ENCODE results near the gene CSGALNACT2. TPM values are rescaled to one million over a fixed set of nuclear protein-coding genes. Genes with fewer than 3 reads are reported as not detected.

CSGALNACT2 gene
- total RNA-seq, 1 experiment from 2014 or later = 7.9 TPM

DNA sequence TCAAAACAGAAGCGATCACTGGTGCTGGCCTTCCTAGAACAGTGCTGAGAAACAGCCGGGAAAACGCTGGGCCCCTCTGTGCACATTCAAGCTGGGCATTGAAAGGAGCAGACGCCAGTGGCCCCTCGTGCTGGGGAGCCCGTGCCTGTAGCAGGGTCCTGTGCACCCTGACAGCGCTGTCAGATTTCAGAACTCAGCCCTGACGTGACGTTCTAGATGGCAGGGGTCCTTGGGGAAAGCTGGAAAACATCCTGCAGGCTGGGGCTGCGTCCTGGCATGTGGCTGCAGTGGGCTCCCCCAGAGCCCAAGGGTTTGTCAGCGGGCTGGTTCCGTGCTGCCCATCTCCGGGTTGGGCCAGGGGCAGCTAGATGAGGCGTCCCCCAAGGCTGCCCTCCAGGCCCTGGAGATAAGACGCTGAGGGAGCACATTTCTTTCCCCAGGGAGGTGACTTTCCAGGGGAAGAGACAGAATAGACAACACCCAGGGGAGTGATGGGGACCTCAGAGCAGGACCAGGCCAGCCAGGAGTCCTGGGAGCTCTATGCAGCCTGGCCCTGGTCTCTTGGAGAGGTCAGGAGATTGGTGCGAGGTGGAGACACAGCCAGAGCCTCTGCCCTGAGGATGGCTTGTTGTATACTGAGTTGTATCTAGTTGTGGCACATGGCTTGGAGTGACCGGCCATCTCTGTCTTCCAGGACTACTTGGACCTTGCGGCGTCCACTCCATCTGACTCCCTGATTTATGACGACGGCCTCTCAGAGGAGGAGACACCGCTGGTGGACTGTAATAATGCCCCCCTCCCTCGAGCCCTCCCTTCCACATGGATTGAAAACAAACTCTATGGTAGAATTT lies 12.1 kb upstream of the CSGALNACT2 start:
- Histone ChIP-seq H3K4me1 (0 out of 2 replicates have a peak, but pooled peaks cover 3% of the 10 kb centered on the region), H3K36me3 (no peaks in the 10 kb centered on the region), H3K27me3 (no peaks in the 10 kb centered on the region), H3K4me3 (no peak overlapping the region), H3K27ac (no peak overlapping the region), H3K9me3 (replicated peaks) (no peaks in the 10 kb centered on the region)
- no peak for DNase-seq

GRCh38 chr10:43126759-43127424 lies 11.4 kb upstream of the CSGALNACT2 start:
- no peak overlapping the region for H3K27ac ChIP-seq
- H3K9me3 ChIP-seq (replicated peaks) = no peaks in the 10 kb centered on the region
- no peaks in the 10 kb centered on the region for H3K36me3 ChIP-seq
- H3K27me3 ChIP-seq = no peaks in the 10 kb centered on the region
- no peak for DNase-seq
- 0 out of 2 replicates have a peak, but pooled peaks cover 3% of the 10 kb centered on the region for H3K4me1 ChIP-seq
- no peak overlapping the region for H3K4me3 ChIP-seq

GRCh38 chr10:43127442-43127841 lies 10.8 kb upstream of the CSGALNACT2 start:
- no peak overlapping the region for H3K4me3 ChIP-seq
- no peaks in the 10 kb centered on the region for H3K27me3 ChIP-seq
- no peak for DNase-seq
- H3K9me3 ChIP-seq (replicated peaks) = no peaks in the 10 kb centered on the region
- H3K27ac ChIP-seq = no peak overlapping the region
- H3K4me1 ChIP-seq = 0 out of 2 replicates have a peak, but pooled peaks cover 3% of the 10 kb centered on the region
- no peaks in the 10 kb centered on the region for H3K36me3 ChIP-seq

DNA sequence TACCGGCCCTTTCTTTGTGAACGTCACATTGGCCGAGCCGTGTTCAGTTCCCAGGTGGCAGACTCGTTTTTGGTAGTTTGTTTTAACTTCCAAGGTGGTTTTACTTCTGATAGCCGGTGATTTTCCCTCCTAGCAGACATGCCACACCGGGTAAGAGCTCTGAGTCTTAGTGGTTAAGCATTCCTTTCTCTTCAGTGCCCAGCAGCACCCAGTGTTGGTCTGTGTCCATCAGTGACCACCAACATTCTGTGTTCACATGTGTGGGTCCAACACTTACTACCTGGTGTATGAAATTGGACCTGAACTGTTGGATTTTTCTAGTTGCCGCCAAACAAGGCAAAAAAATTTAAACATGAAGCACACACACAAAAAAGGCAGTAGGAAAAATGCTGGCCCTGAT lies 9.9 kb upstream of the CSGALNACT2 start:
- no peak for DNase-seq
- H3K4me1 ChIP-seq = 0 out of 2 replicates have a peak, but pooled peaks cover 3% of the 10 kb centered on the region
- no peak overlapping the region for H3K4me3 ChIP-seq
- no peaks in the 10 kb centered on the region for H3K27me3 ChIP-seq
- no peaks in the 10 kb centered on the region for H3K36me3 ChIP-seq
- H3K9me3 ChIP-seq (replicated peaks) = no peaks in the 10 kb centered on the region
- H3K27ac ChIP-seq = no peak overlapping the region

GRCh38 chr10:43128958-43129706 lies 9.1 kb upstream of the CSGALNACT2 start:
- Histone ChIP-seq H3K4me1 (0 out of 2 replicates have a peak, but pooled peaks cover 3% of the 10 kb centered on the region), H3K27ac (no peak overlapping the region), H3K36me3 (no peaks in the 10 kb centered on the region), H3K4me3 (no peak overlapping the region), H3K9me3 (replicated peaks) (no peaks in the 10 kb centered on the region), H3K27me3 (no peaks in the 10 kb centered on the region)
- DNase-seq = peak in 1 of 2 experiments; percentile 35

GRCh38 chr10:43130770-43131171 lies 7.5 kb upstream of the CSGALNACT2 start:
- Histone ChIP-seq H3K9me3 (replicated peaks) (no peaks in the 10 kb centered on the region), H3K4me1 (0 out of 2 replicates have a peak, but pooled peaks cover 3% of the 10 kb centered on the region), H3K36me3 (no peaks in the 10 kb centered on the region), H3K27me3 (no peaks in the 10 kb centered on the region), H3K4me3 (no peak overlapping the region), H3K27ac (no peak overlapping the region)
- no peak for DNase-seq

DNA sequence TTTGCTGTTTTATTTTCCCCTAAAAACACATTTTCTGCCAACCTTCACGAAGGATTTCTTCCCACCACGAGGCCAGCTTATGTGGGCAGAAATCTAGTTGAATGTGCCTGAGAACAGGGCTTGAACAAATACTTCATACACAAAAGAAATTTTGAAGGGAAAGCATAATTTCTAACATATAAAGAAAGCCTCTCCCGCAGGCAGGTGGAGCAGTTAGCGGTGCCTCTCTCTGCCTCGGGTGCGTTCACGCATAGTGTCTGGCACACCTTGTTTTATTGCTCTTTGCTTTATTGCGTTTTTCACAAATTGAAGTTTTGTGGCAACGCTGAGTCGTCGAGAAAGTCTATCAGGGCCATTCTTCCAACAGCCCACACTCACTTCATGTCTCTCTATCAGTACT lies 7.0 kb upstream of the CSGALNACT2 start:
- Histone ChIP-seq H3K36me3 (no peaks in the 10 kb centered on the region), H3K9me3 (replicated peaks) (no peaks in the 10 kb centered on the region), H3K27me3 (no peaks in the 10 kb centered on the region), H3K4me3 (no peak overlapping the region), H3K4me1 (0 out of 2 replicates have a peak, but pooled peaks cover 3% of the 10 kb centered on the region), H3K27ac (no peak overlapping the region)
- DNase-seq = no peak

- no peaks in the 10 kb centered on the region for H3K27me3 ChIP-seq
- H3K36me3 ChIP-seq = no peaks in the 10 kb centered on the region
- 0 out of 2 replicates have a peak, but pooled peaks cover 3% of the 10 kb centered on the region for H3K4me1 ChIP-seq
- no peak for DNase-seq
- H3K4me3 ChIP-seq = no peak overlapping the region
- H3K9me3 ChIP-seq (replicated peaks) = no peaks in the 10 kb centered on the region
- no peak overlapping the region for H3K27ac ChIP-seq
Measured at GRCh38 chr10:43131906-43132305, 6.3 kb upstream of the CSGALNACT2 start.

- no peaks in the 10 kb centered on the region for H3K36me3 ChIP-seq
- no peak overlapping the region for H3K4me3 ChIP-seq
- H3K27me3 ChIP-seq = no peaks in the 10 kb centered on the region
- no peak for DNase-seq
- H3K4me1 ChIP-seq = 0 out of 2 replicates have a peak, but pooled peaks cover 3% of the 10 kb centered on the region
- no peaks in the 10 kb centered on the region for H3K9me3 ChIP-seq (replicated peaks)
- H3K27ac ChIP-seq = no peak overlapping the region
Measured at GRCh38 chr10:43132867-43133787, 5.1 kb upstream of the CSGALNACT2 start.

- Histone ChIP-seq H3K9me3 (replicated peaks) (no peaks in the 10 kb centered on the region), H3K27me3 (no peaks in the 10 kb centered on the region), H3K36me3 (no peaks in the 10 kb centered on the region), H3K4me1 (no peaks in the 10 kb centered on the region), H3K27ac (no peak overlapping the region), H3K4me3 (no peak overlapping the region)
- no peak for DNase-seq
Measured at GRCh38 chr10:43134126-43134905, 3.9 kb upstream of the CSGALNACT2 start.

DNA sequence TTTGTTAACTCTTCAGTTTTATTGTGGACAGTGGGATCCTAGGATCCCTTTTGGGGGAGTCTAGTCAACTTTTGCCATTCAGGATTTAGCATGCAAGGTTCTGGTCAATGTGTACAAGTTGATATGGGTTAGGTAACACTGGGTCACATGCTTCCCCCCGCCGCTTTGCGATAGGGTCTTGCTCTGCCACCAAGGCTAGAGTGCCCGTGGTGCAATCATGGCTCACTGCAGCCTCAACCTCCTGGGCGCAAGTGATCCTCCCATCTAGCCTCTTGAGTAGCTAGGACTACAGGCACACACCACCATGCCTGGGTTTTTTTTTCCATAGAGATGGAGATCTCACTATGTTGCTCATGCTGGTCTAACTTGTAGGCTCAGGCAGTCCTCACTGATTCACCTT lies 3.2 kb upstream of the CSGALNACT2 start:
- Histone ChIP-seq H3K36me3 (no peaks in the 10 kb centered on the region), H3K27ac (no peak overlapping the region), H3K4me3 (no peak overlapping the region), H3K4me1 (no peaks in the 10 kb centered on the region), H3K9me3 (replicated peaks) (no peaks in the 10 kb centered on the region), H3K27me3 (no peaks in the 10 kb centered on the region)
- no peak for DNase-seq

GRCh38 chr10:43135656-43136055 lies 2.6 kb upstream of the CSGALNACT2 start:
- DNase-seq = peak in 1 of 2 experiments; percentile 1
- no peaks in the 10 kb centered on the region for H3K4me1 ChIP-seq
- no peak overlapping the region for H3K27ac ChIP-seq
- H3K36me3 ChIP-seq = no peaks in the 10 kb centered on the region
- no peaks in the 10 kb centered on the region for H3K9me3 ChIP-seq (replicated peaks)
- H3K4me3 ChIP-seq = no peak overlapping the region
- H3K27me3 ChIP-seq = no peaks in the 10 kb centered on the region

DNA sequence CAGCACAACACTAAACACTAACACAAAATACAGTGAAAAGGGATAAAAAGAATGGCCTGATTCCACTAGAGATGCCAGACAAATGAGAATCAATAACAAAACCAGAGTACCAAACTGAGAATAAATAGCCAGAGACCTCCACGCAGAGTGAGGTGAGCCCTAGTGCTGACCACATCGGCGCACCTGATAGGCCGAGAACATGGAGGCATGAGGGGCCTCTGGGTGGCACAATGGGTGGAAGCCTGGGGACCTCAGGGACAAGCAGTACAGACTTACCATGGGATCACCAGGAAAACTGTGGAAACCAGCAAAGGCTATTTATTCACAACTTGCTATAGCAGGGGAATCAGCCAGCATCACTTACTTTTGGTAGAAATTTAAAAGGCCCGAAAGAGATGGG lies 1.8 kb upstream of the CSGALNACT2 start:
- Histone ChIP-seq H3K27ac (no peak overlapping the region), H3K36me3 (no peaks in the 10 kb centered on the region), H3K27me3 (no peaks in the 10 kb centered on the region), H3K4me1 (no peaks in the 10 kb centered on the region), H3K4me3 (no peak overlapping the region), H3K9me3 (replicated peaks) (no peaks in the 10 kb centered on the region)
- DNase-seq = no peak

All from SJCRH30 (cell line).